Neural progenitor cell (in vitro differentiated cells): Measurements from ENCODE around the gene GCSAM. TPM values are rescaled to one million over a fixed set of nuclear protein-coding genes. Genes with fewer than 3 reads are reported as not detected.

ENCODE experiments used
- DNase-seq: peaks from one replicate; pipeline ENCODE4 v3.0.0-alpha.2; 2016; ENCODE audit warnings: low spot score
- H2AFZ ChIP-seq: fragments of 200-600 bp; sonication (generic); replicated peaks from 2 replicates; pipeline ENCODE4 v1.6.1; 2016; ENCODE audit warnings: antibody characterized with exemption
- H3F3A ChIP-seq: fragments of 200-600 bp; sonication (generic); 2 replicates; pipeline ENCODE4 v1.6.1; 2016; ENCODE audit warnings: antibody characterized with exemption, low read depth
- H3K27ac ChIP-seq: fragments of 200-600 bp; sonication (generic); 2 replicates; pipeline ENCODE4 v1.5.1; 2016; ENCODE audit warnings: mild to moderate bottlenecking
- H3K27me3 ChIP-seq: fragments of 200-600 bp; sonication (generic); 2 replicates; pipeline ENCODE4 v1.6.1; 2016; ENCODE audit warnings: mild to moderate bottlenecking, moderate library complexity
- H3K36me3 ChIP-seq: fragments of 200-600 bp; sonication (generic); 2 replicates; pipeline ENCODE4 v1.5.1; 2016
- H3K4me1 ChIP-seq: fragments of 200-600 bp; sonication (generic); 2 replicates; pipeline ENCODE4 v1.6.1; 2016; ENCODE audit warnings: mixed run types
- H3K4me2 ChIP-seq: fragments of 200-600 bp; sonication (generic); 2 replicates; pipeline ENCODE4 v1.6.1; 2016
- H3K4me3 ChIP-seq: fragments of 200-600 bp; sonication (generic); 2 replicates; pipeline ENCODE4 v1.5.1; 2016
- H3K79me2 ChIP-seq: fragments of 200-600 bp; sonication (generic); 2 replicates; pipeline ENCODE4 v1.6.1; 2016; ENCODE audit warnings: low read depth
- H3K9ac ChIP-seq: fragments of 200-600 bp; sonication (generic); 2 replicates; pipeline ENCODE4 v1.6.1; 2016
- H3K9me3 ChIP-seq: fragments of 200-600 bp; sonication (generic); 2 replicates; pipeline ENCODE4 v1.5.1; 2016; ENCODE audit warnings: low read depth
- H4K20me1 ChIP-seq: fragments of 200-600 bp; sonication (generic); 2 replicates; pipeline ENCODE4 v1.6.1; 2016; ENCODE audit warnings: low read depth
- H3K27ac Mint-ChIP-seq: 3 replicates; pipeline ENCODE4 v1.8.0; 2021; ENCODE audit warnings: mixed read lengths
- H3K27me3 Mint-ChIP-seq: 2 replicates; pipeline ENCODE4 v1.8.0; 2022; ENCODE audit warnings: low read depth, mild to moderate bottlenecking, inconsistent platforms, moderate library complexity, mixed read lengths; ENCODE audit not compliant: insufficient read depth
- H3K36me3 Mint-ChIP-seq: 3 replicates; pipeline ENCODE4 v1.8.0; 2021; ENCODE audit warnings: mixed read lengths
- H3K4me1 Mint-ChIP-seq: 3 replicates; pipeline ENCODE4 v1.8.0; 2021; ENCODE audit warnings: mixed read lengths
- H3K4me3 Mint-ChIP-seq: 3 replicates; pipeline ENCODE4 v1.8.0; 2021; ENCODE audit warnings: mild to moderate bottlenecking, moderate library complexity, mixed read lengths
- H3K9me3 Mint-ChIP-seq: 3 replicates; pipeline ENCODE4 v1.8.0; 2020; ENCODE audit warnings: mixed read lengths
- CTCF ChIP-seq: fragments of 200-600 bp; sonication (generic); IDR thresholded peaks from 2 replicates; pipeline ENCODE4 v1.5.1; 2017; ENCODE audit warnings: antibody characterized with exemption, mild to moderate bottlenecking
- EZH2 ChIP-seq: fragments of 200-600 bp; sonication (generic); IDR thresholded peaks from 2 replicates; pipeline ENCODE4 v1.6.1; 2017; ENCODE audit warnings: antibody characterized with exemption, mild to moderate bottlenecking, moderate library complexity
- EZH2phosphoT487 ChIP-seq: fragments of 200-600 bp; sonication (generic); IDR thresholded peaks from 2 replicates; pipeline ENCODE4 v1.6.1; 2017; ENCODE audit warnings: antibody characterized with exemption
- total RNA-seq: library from RNA; depleted of rRNA; stranded (reverse); fragments of >200 nt; gene quantifications from 2 replicates; pipeline ENCODE4 v1.2.3, GENCODE V29; 2015; ENCODE audit warnings: low replicate concordance

Gene GCSAM
- total RNA-seq, 1 donor from 2014 or later = not detected

DNA sequence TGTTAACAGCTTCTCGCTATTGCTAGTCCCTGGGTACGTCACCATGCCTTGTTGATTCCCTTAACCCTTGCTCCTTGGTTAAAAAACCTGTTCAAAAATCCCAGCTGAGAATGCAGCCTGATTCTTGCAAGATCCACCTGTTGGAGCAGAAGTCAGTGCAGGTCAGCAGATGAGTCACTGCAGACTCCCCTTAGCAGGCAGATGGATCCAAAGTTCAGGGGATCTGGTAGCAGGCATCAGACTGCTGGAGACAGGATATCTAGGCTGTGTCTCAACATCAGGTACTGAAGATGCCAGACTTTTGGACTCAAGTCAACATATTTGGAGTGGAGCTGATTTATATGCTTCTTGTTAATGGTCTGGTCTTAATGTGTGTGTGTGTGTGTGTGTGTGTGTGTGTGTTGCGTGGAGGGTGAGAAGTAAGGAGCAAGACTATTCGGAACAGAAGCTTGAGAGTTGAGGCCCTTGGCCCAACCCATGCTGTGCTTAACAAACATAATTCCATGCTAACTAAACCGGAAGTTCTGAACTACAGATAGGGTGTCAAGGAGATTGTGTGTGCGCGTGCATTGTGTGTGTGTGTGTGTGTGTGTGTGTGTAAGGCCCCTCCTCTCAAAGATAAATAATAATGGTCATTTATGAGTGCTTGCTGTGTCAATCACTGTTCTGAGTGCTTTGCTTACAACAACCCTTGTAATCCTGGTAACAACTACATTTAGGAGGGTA, 47.9 kb downstream of the GCSAM start:
- no peaks in the 10 kb centered on the region for H3K79me2 ChIP-seq
- no peak overlapping the region for H3K27ac ChIP-seq
- no peak overlapping the region for H3K4me2 ChIP-seq
- H3K9me3 ChIP-seq = no peaks in the 10 kb centered on the region
- no peaks in the 10 kb centered on the region for H4K20me1 ChIP-seq
- no peak for DNase-seq
- peaks cover 46% of the 10 kb centered on the region for H3K27me3 ChIP-seq
- H3K4me1 ChIP-seq = peaks cover 10% of the 10 kb centered on the region
- H3K9ac ChIP-seq = no peak overlapping the region
- no peaks in the 10 kb centered on the region for H3K9me3 Mint-ChIP-seq
- peak overlapping the region; percentile 24 for H3K27ac Mint-ChIP-seq
- peaks cover 18% of the 10 kb centered on the region for H3K4me1 Mint-ChIP-seq
- no peak overlapping the region for H2AFZ ChIP-seq
- no peaks in the 10 kb centered on the region for H3K36me3 Mint-ChIP-seq
- H3K4me3 Mint-ChIP-seq = peak overlapping the region; percentile 85
- peaks cover 13% of the 10 kb centered on the region for H3F3A ChIP-seq
- peaks cover 15% of the 10 kb centered on the region for H3K27me3 Mint-ChIP-seq
- H3K4me3 ChIP-seq = no peak overlapping the region
- H3K36me3 ChIP-seq = no peaks in the 10 kb centered on the region
- TF ChIP-seq CTCF = no peak
- no peak for TF ChIP-seq EZH2
- no peak for TF ChIP-seq EZH2phosphoT487

- H3K36me3 ChIP-seq = no peaks in the 10 kb centered on the region
- H3K79me2 ChIP-seq = no peaks in the 10 kb centered on the region
- no peak overlapping the region for H3K27ac ChIP-seq
- TF ChIP-seq EZH2phosphoT487 (no peak), EZH2 (no peak), CTCF (no peak)
- no peak overlapping the region for H3K9ac ChIP-seq
- H3K9me3 ChIP-seq = no peaks in the 10 kb centered on the region
- H2AFZ ChIP-seq = no peak overlapping the region
- Mint-ChIP-seq H3K4me3 (no peak overlapping the region), H3K9me3 (no peaks in the 10 kb centered on the region), H3K4me1 (peaks cover 18% of the 10 kb centered on the region), H3K27ac (no peak overlapping the region), H3K27me3 (peaks cover 13% of the 10 kb centered on the region), H3K36me3 (no peaks in the 10 kb centered on the region)
- no peak for DNase-seq
- H3K4me2 ChIP-seq = no peak overlapping the region
- H4K20me1 ChIP-seq = no peaks in the 10 kb centered on the region
- H3K4me1 ChIP-seq = peaks cover 10% of the 10 kb centered on the region
- peaks cover 45% of the 10 kb centered on the region for H3K27me3 ChIP-seq
- peaks cover 13% of the 10 kb centered on the region for H3F3A ChIP-seq
- no peak overlapping the region for H3K4me3 ChIP-seq
Observed at GRCh38 chr3:112083239-112083638, 49.8 kb downstream of the GCSAM start.

DNA sequence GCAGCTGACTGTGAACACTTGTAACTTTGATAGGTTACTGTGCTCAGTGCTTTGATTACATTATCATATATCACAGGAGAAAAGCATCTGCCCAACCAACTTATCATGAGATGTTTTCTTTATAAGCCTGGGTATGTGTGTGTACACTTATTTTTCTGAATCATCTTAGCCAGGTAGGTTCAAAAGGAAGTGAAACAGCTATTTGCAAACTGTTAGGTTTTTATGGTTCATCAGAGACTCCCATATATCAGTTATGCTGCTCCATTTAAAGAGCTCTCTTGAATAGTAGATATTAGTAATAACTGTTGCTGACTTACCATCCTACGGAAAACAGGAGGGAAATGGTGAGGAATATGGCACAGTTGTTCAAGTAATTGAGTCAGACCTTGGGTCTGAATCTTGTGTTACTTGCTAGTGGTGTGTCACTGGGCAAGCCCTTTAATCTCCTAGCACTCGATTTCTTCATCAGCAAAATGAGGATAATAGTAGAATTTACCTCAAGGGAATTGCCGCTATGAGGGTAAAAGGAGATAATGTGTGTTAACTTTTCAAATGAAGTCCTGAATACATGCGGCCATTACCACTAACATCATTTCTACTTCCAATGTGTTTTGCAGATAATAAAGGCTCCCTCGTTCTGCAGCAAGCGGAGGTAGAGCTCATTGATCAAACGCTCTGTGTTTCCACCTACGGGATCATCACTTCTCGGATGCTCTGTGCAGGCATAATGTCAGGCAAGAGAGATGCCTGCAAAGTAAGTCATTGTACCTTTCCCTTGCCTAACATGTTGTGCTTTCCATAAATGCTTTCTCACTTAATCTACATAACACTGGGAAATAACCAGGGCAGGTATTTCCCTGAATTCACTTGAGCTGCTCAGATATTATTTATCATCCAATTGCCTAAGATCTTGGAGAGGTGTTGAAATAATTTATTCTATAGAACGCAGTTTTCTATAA, 54.6 kb downstream of the GCSAM start:
- Histone ChIP-seq H2AFZ (no peak overlapping the region), H3K79me2 (no peaks in the 10 kb centered on the region), H3K27ac (no peak overlapping the region), H3K4me3 (no peak overlapping the region), H3K36me3 (no peaks in the 10 kb centered on the region), H3K9ac (no peak overlapping the region), H3F3A (no peaks in the 10 kb centered on the region), H3K4me2 (no peak overlapping the region), H4K20me1 (no peaks in the 10 kb centered on the region), H3K9me3 (no peaks in the 10 kb centered on the region), H3K27me3 (peaks cover 2% of the 10 kb centered on the region), H3K4me1 (no peaks in the 10 kb centered on the region)
- H3K4me1 Mint-ChIP-seq = peaks cover 10% of the 10 kb centered on the region
- H3K4me3 Mint-ChIP-seq = no peak overlapping the region
- no peaks in the 10 kb centered on the region for H3K27me3 Mint-ChIP-seq
- no peak for DNase-seq
- H3K36me3 Mint-ChIP-seq = no peaks in the 10 kb centered on the region
- H3K27ac Mint-ChIP-seq = no peak overlapping the region
- TF ChIP-seq EZH2 = no peak
- TF ChIP-seq EZH2phosphoT487 = no peak
- TF ChIP-seq CTCF = no peak
- H3K9me3 Mint-ChIP-seq = no peaks in the 10 kb centered on the region
